Smooth muscle cell (in vitro differentiated cells): ENCODE results near the gene APOL6. TPM values are rescaled to one million over a fixed set of nuclear protein-coding genes. Genes with fewer than 3 reads are reported as not detected.

ENCODE experiments used
- DNase-seq: peaks from one replicate; lab custom pipeline; 2025; ENCODE audit not compliant: unreplicated experiment; lab: John Stamatoyannopoulos, UW
- H2AFZ ChIP-seq: fragments of 200-600 bp; sonication (generic); 2 replicates; pipeline ENCODE4 v1.6.0; 2016; ENCODE audit warnings: antibody characterized with exemption, low read depth, mild to moderate bottlenecking
- H3F3A ChIP-seq: fragments of 200-600 bp; sonication (generic); 2 replicates; pipeline ENCODE4 v1.6.0; 2017; ENCODE audit warnings: antibody characterized with exemption, low read depth
- H3K27ac ChIP-seq: fragments of 200-600 bp; sonication (generic); 2 replicates; pipeline ENCODE4 v1.5.1; 2016; ENCODE audit warnings: low read depth, mild to moderate bottlenecking
- H3K27me3 ChIP-seq: fragments of 200-600 bp; sonication (generic); 2 replicates; pipeline ENCODE4 v1.6.1; 2016; ENCODE audit warnings: low read depth, mild to moderate bottlenecking
- H3K36me3 ChIP-seq: fragments of 200-600 bp; sonication (generic); 2 replicates; pipeline ENCODE4 v1.5.1; 2016; ENCODE audit warnings: low read depth
- H3K4me1 ChIP-seq: fragments of 200-600 bp; sonication (generic); 2 replicates; pipeline ENCODE4 v1.5.1; 2016; ENCODE audit warnings: low read depth
- H3K4me2 ChIP-seq: fragments of 200-600 bp; sonication (generic); 2 replicates; pipeline ENCODE4 v1.6.0; 2016; ENCODE audit warnings: mild to moderate bottlenecking
- H3K4me3 ChIP-seq: fragments of 200-600 bp; sonication (generic); 2 replicates; pipeline ENCODE4 v1.5.1; 2016; ENCODE audit warnings: mild to moderate bottlenecking
- H3K79me2 ChIP-seq: fragments of 200-600 bp; sonication (generic); 2 replicates; pipeline ENCODE4 v1.6.0; 2016; ENCODE audit warnings: low read depth, mild to moderate bottlenecking
- H3K9ac ChIP-seq: fragments of 200-600 bp; sonication (generic); 2 replicates; pipeline ENCODE4 v1.6.0; 2016; ENCODE audit warnings: low read depth
- H3K9me3 ChIP-seq: fragments of 200-600 bp; sonication (generic); replicated peaks from 2 replicates; pipeline ENCODE4 v1.5.1; 2016; ENCODE audit warnings: low read depth
- H4K20me1 ChIP-seq: fragments of 200-600 bp; sonication (generic); 2 replicates; pipeline ENCODE4 v1.6.0; 2016; ENCODE audit warnings: low read depth
- WGBS: methylation state at CpG from one replicate; pipeline ENCODE4 v1.1.7; 2016; ENCODE audit warnings: low lambda C conversion rate; 5-methylcytosine and 5-hydroxymethylcytosine counted together
- polyA plus RNA-seq: library from polyadenylated mRNA; unstranded; fragments of >200 nt; fragmentation: Nextera tagmentation; extraction: Ambion mirVana; gene quantifications from 2 replicates; pipeline ENCODE4 v1.2.1, GENCODE V29; 2016
- total RNA-seq: library from RNA; depleted of rRNA; stranded (reverse); fragments of >200 nt; gene quantifications from 2 replicates; pipeline ENCODE4 v1.2.3, GENCODE V29; 2014
- TF ChIP-seq, protein P1 (sequence below): fragments of 200-600 bp; sonication (generic); IDR thresholded peaks from 2 replicates; pipeline ENCODE4 v1.5.1; 2017; ENCODE audit warnings: borderline replicate concordance, mild to moderate bottlenecking, antibody characterized with exemption; ENCODE audit not compliant: insufficient read depth, poor library complexity, severe bottlenecking

The APOL6 gene
- total and polyA plus RNA-seq, 2 experiments from 2014 or later, result 0.23 to 0.76 TPM

DNA sequence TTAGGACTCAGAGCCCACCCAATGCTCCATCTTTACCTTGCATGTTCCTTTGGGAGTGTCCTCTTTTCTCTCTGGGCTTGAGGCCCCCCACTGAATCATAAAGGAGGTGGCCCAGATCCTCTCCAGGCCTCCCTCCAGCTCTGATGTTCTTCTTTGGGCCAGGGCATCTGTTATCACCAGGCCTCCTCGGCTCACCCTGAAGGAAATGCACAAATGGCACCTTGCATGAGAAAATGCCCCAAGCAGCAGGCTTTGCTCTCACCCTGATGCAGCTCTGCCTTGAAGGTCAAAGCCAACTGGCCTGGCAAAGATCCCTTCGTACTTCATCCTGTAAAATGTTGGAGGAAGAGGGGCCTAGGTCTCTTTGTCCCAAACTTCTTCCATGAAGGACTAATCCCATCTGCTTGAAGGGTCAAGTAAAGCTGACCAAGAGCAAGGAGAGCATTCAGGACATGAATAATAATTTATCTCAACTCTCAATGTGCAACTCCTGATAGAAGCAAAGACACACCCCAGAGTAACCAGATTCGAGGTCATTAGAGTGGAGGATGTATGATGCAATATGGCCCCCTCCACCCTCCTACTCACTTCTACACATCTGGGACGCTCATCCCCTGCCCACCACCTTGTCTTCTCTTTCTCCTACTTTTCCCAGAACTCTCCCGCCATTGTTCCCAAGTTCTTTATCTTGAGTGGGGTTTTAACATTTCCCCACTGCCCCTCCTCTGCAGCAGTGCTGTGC lies 9.5 kb downstream of the APOL6 start:
- DNase-seq, result no peak
- 68% methylated on average over 5 of the region's 5 CpGs for WGBS
- Histone ChIP-seq H3K4me1 (no peaks in the 10 kb centered on the region), H3K27me3 (no peaks in the 10 kb centered on the region), H3K9ac (no peak overlapping the region), H3K27ac (no peak overlapping the region), H2AFZ (no peak overlapping the region), H3F3A (no peaks in the 10 kb centered on the region), H3K36me3 (no peaks in the 10 kb centered on the region), H3K4me3 (no peak overlapping the region), H3K9me3 (no peaks in the 10 kb centered on the region), H4K20me1 (no peaks in the 10 kb centered on the region), H3K4me2 (no peak overlapping the region), H3K79me2 (no peaks in the 10 kb centered on the region)
- TF ChIP-seq, protein P1, sequence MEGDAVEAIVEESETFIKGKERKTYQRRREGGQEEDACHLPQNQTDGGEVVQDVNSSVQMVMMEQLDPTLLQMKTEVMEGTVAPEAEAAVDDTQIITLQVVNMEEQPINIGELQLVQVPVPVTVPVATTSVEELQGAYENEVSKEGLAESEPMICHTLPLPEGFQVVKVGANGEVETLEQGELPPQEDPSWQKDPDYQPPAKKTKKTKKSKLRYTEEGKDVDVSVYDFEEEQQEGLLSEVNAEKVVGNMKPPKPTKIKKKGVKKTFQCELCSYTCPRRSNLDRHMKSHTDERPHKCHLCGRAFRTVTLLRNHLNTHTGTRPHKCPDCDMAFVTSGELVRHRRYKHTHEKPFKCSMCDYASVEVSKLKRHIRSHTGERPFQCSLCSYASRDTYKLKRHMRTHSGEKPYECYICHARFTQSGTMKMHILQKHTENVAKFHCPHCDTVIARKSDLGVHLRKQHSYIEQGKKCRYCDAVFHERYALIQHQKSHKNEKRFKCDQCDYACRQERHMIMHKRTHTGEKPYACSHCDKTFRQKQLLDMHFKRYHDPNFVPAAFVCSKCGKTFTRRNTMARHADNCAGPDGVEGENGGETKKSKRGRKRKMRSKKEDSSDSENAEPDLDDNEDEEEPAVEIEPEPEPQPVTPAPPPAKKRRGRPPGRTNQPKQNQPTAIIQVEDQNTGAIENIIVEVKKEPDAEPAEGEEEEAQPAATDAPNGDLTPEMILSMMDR, result no peak

DNA sequence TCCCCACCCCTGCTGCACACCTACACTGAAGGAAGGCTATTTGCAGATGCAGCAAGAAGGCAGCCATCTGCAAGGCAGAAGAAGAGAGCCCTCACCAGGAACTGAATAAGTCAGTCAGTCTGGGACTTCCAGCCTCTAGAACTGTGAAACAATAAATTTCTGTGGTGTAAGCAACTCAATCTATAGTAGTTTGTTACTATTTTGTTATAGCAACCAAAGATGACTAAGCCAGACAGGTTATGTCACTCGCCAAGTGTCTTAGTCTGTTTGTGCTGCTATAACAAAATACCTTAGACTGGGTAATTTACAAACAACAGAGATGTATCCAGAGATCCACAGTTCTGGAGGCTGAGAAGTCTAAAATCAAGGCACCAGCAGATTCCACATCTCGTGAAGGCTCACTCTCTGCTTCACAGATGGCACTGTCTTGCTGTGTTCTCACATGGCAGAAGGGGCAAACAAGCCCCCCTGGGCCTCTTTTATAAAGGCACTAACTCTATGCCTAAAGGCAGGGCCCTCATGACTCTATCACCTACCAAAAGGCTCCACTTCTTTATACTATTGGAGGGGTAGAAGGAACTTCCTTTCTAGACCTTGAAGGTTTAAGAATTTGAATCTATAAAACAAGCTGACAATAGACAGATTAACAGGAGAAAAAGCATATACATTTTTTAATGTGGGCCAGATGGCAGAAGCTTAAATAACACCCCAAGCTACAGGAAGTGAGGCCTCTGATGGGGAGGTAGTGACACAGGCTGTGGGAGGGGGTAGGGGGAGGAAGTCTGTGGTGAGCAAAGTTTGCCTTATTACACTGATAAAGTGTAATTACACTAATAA lies 12.3 kb downstream of the APOL6 start:
- 95% methylated on average over 2 of the region's 2 CpGs for WGBS
- H3K4me2 ChIP-seq, result no peak overlapping the region
- H3K9ac ChIP-seq, result no peak overlapping the region
- TF ChIP-seq, protein P1, result no peak
- H2AFZ ChIP-seq, result no peak overlapping the region
- H3K79me2 ChIP-seq, result no peaks in the 10 kb centered on the region
- no peaks in the 10 kb centered on the region for H3K4me1 ChIP-seq
- H4K20me1 ChIP-seq, result no peaks in the 10 kb centered on the region
- peaks cover under 1% of the 10 kb centered on the region for H3K9me3 ChIP-seq
- no peaks in the 10 kb centered on the region for H3F3A ChIP-seq
- no peak overlapping the region for H3K4me3 ChIP-seq
- H3K27me3 ChIP-seq, result no peaks in the 10 kb centered on the region
- H3K36me3 ChIP-seq, result no peaks in the 10 kb centered on the region
- no peak for DNase-seq
- H3K27ac ChIP-seq, result no peak overlapping the region

DNA sequence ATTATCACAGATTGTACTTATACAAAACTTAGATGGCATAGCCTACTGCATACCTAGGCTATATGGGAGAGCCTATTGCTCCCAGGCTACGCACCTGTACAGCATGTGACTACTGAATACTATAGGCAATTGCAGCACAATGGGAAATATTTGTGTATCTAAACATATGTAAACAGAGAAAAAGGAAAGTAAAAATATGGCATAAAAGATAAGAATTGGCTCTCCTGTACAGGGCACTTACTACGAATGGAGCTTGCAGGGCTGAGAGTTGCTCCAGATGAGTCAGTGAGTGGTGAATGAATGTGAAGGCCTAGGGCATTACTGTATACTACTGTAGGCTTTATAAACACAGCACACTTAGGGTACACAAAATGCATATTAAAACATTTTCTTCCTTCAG lies 13.2 kb downstream of the APOL6 start:
- Histone ChIP-seq H3K79me2 (no peaks in the 10 kb centered on the region), H3K4me3 (no peak overlapping the region), H3K27ac (no peak overlapping the region), H3K36me3 (no peaks in the 10 kb centered on the region), H3K9me3 (peaks cover 4% of the 10 kb centered on the region), H3K9ac (no peak overlapping the region), H3K4me1 (no peaks in the 10 kb centered on the region), H3K4me2 (no peak overlapping the region), H2AFZ (no peak overlapping the region), H3K27me3 (no peaks in the 10 kb centered on the region), H3F3A (no peaks in the 10 kb centered on the region), H4K20me1 (no peaks in the 10 kb centered on the region)
- no peak for DNase-seq
- 67% methylated on average over 2 of the region's 2 CpGs for WGBS
- TF ChIP-seq, protein P1, result no peak
